Ovary (tissue), 9 donors: ENCODE results near the gene MMS22L. TPM values are rescaled to one million over a fixed set of nuclear protein-coding genes. Genes with fewer than 3 reads are reported as not detected.

Experiments used
- DNase-seq, 5 donors: peaks; one replicate each; pipeline ENCODE4 v3.0.0-alpha.2; 2019 to 2020
- H3K27ac ChIP-seq, 2 donors: fragments of 200-600 bp; one replicate each; pipeline versions ENCODE4 v1.5.1 to v1.8.0; 2019 to 2022
- H3K27me3 ChIP-seq: fragments of 200-600 bp; one replicate; pipeline ENCODE4 v1.8.0; 2022
- H3K36me3 ChIP-seq: fragments of 200-600 bp; sonication (generic); one replicate; pipeline ENCODE4 v1.5.1; 2019
- H3K4me1 ChIP-seq: one replicate; pipeline ENCODE4 v1.8.1; 2013; ENCODE audit warnings: mild to moderate bottlenecking, moderate library complexity; ENCODE audit not compliant: insufficient read depth
- H3K4me3 ChIP-seq: fragments of 200-600 bp; sonication (generic); one replicate; pipeline ENCODE4 v1.5.1; 2017
- H3K9me3 ChIP-seq, 2 donors: fragments of 200-600 bp in 1 of 2; sonication (generic) in 1 of 2; one replicate each; pipeline versions ENCODE4 v1.5.1 to v1.8.1; 2013 to 2019; ENCODE audit warnings: mild to moderate bottlenecking in 1 of 2, moderate library complexity in 1 of 2
- EP300 ChIP-seq: sonication (generic); formaldehyde crosslinking; IDR thresholded peaks from one replicate; pipeline ENCODE4 v1.6.1; 2017; ENCODE audit warnings: antibody characterized with exemption
- POLR2A ChIP-seq: fragments of 450-650 bp; IDR thresholded peaks from one replicate; pipeline ENCODE4 v1.6.1; 2017; ENCODE audit warnings: antibody characterized with exemption, mild to moderate bottlenecking, moderate library complexity
- WGBS, 3 donors: extraction: QIAGEN DNeasy Blood & Tissue Kit in 1 of 3; methylation state at CpG; one replicate each; pipeline versions ENCODE4 v1.1.5 to v1.1.7; 2013 to 2017; 5-methylcytosine and 5-hydroxymethylcytosine counted together
- intact Hi-C, 4 donors: fragments of 100-400 bp; cut with DNase I; formaldehyde crosslinking; loops; one replicate each; pipeline versions ENCODE4 v1.11.0 to v1.15.1; 2022 to 2023
- polyA plus RNA-seq, 2 donors: library from polyadenylated mRNA; stranded (reverse); fragments of 200-250 nt in 1 of 2; fragments of 350-450 nt in 1 of 2; fragmentation: Illumina TruSeq in 1 of 2; extraction: RNeasy Lipid Tissue Mini Kit (QIAGEN cat#74804) in 1 of 2; gene quantifications; one replicate each; pipeline ENCODE4 v1.2.3, GENCODE V29; 2013 to 2014
- total RNA-seq, 7 donors: library from RNA; depleted of rRNA in 2 of 7; stranded (reverse); fragments of >200 nt in 2 of 7; fragmentation: NEBNext Ultra II Directional in 3 of 7; extraction: Animal tissue kit (Norgen Biotek cat#: 25700) in 3 of 7; gene quantifications; one replicate each; pipeline versions ENCODE4 v1.1.0 to v1.2.4, GENCODE V29; 2016 to 2023
- TF ChIP-seq, protein P1 (sequence below), 3 donors: fragments of 450-650 bp in 2 of 3; fragments of 200-600 bp in 1 of 3; IDR thresholded peaks; one replicate each; pipeline versions ENCODE4 v1.5.1 to v1.8.0; 2016 to 2022; ENCODE audit warnings: antibody characterized with exemption in 3 of 3, mild to moderate bottlenecking in 1 of 3
- donor health status: DM: no; HTN: no; CAD: no; lungs with moderate emphysema.
- donor health status: DM: no; HTN: no; CAD: no.
- donor health status: Bipolar disorder and iron deficiency.
- donor health status: DM: yes; HTN: yes; CAD: no.
- donor health status: DM: no; HTN: no; CAD: no.
- donor health status: DM: yes; HTN: yes; CAD: no.

The MMS22L gene
- total and polyA plus RNA-seq, 9 donors, result 1.8 to 9.8 (median 6.7) TPM

DNA sequence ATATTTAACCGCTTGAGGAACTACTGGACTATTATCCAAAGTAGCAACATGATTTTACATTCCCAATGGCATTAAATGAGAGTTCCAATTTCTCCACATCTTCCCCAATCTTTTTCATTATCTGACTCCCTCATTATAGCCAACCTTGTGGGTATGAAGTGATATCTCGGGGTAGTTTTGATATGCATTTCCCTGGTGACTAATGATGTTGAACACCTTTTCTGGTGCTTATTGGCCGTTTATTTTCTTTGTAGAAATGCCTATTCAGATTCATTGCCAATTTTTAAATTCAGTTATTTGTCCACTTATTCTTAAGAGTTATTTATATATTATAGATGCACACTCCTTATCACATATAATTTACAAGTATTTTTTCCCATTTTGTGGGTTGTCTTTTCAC, 129.0 kb downstream of the MMS22L start:
- Histone ChIP-seq H3K4me3 (no peak overlapping the region), H3K27me3 (no peaks in the 10 kb centered on the region), H3K4me1 (no peaks in the 10 kb centered on the region), H3K9me3 (no peaks in the 10 kb centered on the region), H3K27ac (no peak overlapping the region), H3K36me3 (no peaks in the 10 kb centered on the region)
- 94 to 98% (median 94%) methylated on average over 3 of the region's 3 CpGs for WGBS, 3 donors
- intact Hi-C loops, result no loop called here
- no peak for DNase-seq
- TF ChIP-seq POLR2A, result no peak
- TF ChIP-seq, protein P1, sequence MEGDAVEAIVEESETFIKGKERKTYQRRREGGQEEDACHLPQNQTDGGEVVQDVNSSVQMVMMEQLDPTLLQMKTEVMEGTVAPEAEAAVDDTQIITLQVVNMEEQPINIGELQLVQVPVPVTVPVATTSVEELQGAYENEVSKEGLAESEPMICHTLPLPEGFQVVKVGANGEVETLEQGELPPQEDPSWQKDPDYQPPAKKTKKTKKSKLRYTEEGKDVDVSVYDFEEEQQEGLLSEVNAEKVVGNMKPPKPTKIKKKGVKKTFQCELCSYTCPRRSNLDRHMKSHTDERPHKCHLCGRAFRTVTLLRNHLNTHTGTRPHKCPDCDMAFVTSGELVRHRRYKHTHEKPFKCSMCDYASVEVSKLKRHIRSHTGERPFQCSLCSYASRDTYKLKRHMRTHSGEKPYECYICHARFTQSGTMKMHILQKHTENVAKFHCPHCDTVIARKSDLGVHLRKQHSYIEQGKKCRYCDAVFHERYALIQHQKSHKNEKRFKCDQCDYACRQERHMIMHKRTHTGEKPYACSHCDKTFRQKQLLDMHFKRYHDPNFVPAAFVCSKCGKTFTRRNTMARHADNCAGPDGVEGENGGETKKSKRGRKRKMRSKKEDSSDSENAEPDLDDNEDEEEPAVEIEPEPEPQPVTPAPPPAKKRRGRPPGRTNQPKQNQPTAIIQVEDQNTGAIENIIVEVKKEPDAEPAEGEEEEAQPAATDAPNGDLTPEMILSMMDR (IDR thresholded peaks at IDR 0.05), result no peak
- TF ChIP-seq EP300, result no peak

DNA sequence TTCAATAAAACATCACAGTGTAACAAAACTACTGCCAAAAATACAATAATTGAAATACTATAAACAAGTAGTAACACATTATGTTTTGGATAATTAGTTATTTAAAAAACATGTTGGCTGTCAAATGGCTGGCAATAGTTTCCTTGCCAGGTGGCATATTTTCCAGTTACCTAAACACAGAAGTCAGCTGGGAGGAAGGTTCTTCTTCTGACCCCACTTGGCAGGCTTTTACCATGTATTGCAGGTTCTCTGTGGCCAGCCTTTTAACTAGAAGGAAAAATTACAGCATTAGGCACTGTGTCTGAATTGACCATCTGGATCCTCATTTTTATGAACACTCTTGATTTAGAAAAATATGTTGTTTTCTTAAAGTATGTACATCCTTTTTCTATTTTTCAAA, 131.4 kb downstream of the MMS22L start:
- Histone ChIP-seq H3K9me3 (no peaks in the 10 kb centered on the region), H3K4me1 (no peaks in the 10 kb centered on the region), H3K27me3 (no peaks in the 10 kb centered on the region), H3K4me3 (no peak overlapping the region), H3K27ac (no peak overlapping the region), H3K36me3 (no peaks in the 10 kb centered on the region)
- intact Hi-C loops, result no loop called here
- no peak for DNase-seq
- TF ChIP-seq, protein P1 (IDR thresholded peaks at IDR 0.05), result no peak
- no peak for TF ChIP-seq POLR2A
- no peak for TF ChIP-seq EP300

DNA sequence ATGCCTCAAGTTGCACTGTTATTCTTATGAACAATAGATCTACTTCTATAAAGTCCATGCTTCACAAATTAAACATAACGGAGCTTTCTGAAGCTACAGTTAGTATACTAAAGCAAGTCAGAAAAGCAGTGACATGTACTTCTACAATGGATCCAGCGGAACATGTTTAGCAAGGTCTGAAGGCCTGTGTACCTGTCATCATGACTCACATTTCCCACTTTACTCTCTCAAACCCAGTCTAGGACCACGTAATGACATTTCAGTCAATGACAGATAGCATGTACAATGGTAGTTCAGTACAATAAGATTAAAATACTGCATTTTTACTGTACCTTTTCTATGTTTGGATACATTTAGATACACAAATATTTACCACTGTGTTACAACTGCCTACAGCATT, 132.1 kb downstream of the MMS22L start:
- H3K27ac ChIP-seq, result no peak overlapping the region
- H3K27me3 ChIP-seq, result no peaks in the 10 kb centered on the region
- H3K4me1 ChIP-seq, result no peaks in the 10 kb centered on the region
- no peak for TF ChIP-seq POLR2A
- no peak for TF ChIP-seq EP300
- TF ChIP-seq, protein P1 (IDR thresholded peaks at IDR 0.05), result no peak
- intact Hi-C loops, result no loop called here
- DNase-seq, result no peak
- H3K9me3 ChIP-seq, result no peaks in the 10 kb centered on the region
- no peaks in the 10 kb centered on the region for H3K36me3 ChIP-seq
- 95 to 98% (median 96%) methylated on average over 3 of the region's 3 CpGs for whole genome bisulfite sequencing, 3 donors
- no peak overlapping the region for H3K4me3 ChIP-seq

DNA sequence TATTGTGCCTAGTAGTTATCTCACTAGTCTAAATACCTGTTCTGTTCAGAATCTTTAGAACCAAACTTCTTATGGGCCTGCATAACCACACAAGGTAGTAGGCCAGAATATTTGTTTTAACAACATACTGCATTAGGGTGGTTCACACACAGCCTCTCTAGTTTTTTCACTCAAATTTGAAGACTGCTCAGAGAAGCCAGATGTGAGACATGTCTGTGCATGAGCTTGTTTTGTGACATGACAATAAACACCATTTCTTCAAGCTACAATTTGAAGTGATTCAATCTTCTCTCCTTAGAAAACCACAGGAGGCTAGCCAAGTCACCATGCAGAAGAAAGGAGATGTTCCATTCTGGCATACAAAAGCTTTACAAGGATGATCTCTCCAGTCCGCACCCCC, 135.6 kb downstream of the MMS22L start:
- no peaks in the 10 kb centered on the region for H3K9me3 ChIP-seq
- WGBS, 3 donors, result 98 to 100% (median 100%) methylated on average over 1 of the region's 1 CpG

More for the DNA sequence above, 135.6 kb downstream of the MMS22L start:
- TF ChIP-seq, protein P1 (IDR thresholded peaks at IDR 0.05), result no peak
- no peak for TF ChIP-seq POLR2A
- no peak for TF ChIP-seq EP300
- no peaks in the 10 kb centered on the region for H3K27me3 ChIP-seq
- no peak overlapping the region for H3K27ac ChIP-seq
- intact Hi-C loops, result no loop called here
- no peak for DNase-seq
- no peak overlapping the region for H3K4me3 ChIP-seq
- no peaks in the 10 kb centered on the region for H3K4me1 ChIP-seq
- no peaks in the 10 kb centered on the region for H3K36me3 ChIP-seq
